Measurements from ENCODE around the gene BMP4. TPM values are rescaled to one million over a fixed set of nuclear protein-coding genes. Genes with fewer than 3 reads are reported as not detected.
A peak's percentile ranks its signal among the peaks of the same experiment; 100 is the strongest.

Gene BMP4
- total and polyA plus RNA-seq, 2 of the 13 experiments (the other 11 are each of a cell fraction or from before 2014, with no cell fraction given): 56.4 to 169 TPM

DNA sequence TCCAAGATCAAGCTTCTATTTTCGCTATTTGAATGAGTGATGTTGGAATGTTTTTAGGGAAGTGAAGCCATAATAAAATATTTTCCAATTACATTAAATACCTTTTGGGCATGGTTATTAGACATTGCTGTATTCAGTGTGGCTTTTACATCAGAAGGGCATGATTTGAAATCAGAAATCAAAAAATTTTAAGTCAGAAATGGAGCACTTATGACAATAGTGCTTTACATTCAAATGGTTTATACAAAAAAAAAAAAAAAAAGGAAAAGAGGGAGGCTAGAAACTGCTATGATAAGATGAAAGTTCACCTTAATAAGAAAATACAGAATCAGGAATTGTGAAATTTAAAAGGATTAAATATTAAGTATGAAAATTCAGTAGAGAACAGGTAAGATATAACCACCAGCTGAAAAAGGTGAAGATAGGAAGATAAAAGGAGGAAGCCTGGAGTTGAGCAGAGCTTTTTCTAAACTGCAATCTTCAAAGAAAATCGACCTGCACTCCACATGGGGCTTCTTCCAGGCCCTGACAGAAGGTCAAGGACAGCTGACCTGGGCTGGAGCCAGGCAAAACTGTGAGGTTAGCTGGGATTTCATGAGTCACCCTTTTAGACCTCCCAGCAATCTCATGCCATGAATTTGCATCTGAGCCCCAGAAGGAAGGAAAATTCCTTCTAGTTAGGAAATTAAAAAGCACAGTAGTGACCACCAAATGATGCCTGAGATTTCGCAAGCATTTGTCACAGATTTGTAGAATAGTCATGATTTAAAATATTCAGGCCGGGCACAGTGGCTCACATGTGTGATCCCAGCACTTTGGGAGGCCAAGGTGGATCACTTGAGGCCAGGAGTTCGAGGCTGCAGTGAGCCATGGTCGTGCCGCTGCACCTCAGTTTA, 23.4 kb upstream of the BMP4 start (continued):
- TF ChIP-seq SRY (CRISPR knock-in tag; IDR thresholded peaks at IDR 0.05) (no peak), GTF2F1 (IDR thresholded peaks at IDR 0.05; ENCODE audit: low read length) (no peak), ZBTB7B (CRISPR knock-in tag; IDR thresholded peaks at IDR 0.05) (peak; percentile 81), YEATS2 (CRISPR knock-in tag; IDR thresholded peaks at IDR 0.05; ENCODE audit: borderline replicate concordance) (no peak; the same call in 1 of the 2 replicates), NR2F1 (CRISPR knock-in tag; IDR thresholded peaks at IDR 0.05) (peak; percentile 97 to 99), ZNF75D (CRISPR knock-in tag; IDR thresholded peaks at IDR 0.05; ENCODE audit: borderline replicate concordance) (no peak), KAT2B (IDR thresholded peaks at IDR 0.05; ENCODE audit: borderline replicate concordance, low read depth, low read length) (no peak), RFXAP (CRISPR knock-in tag; IDR thresholded peaks at IDR 0.05; ENCODE audit: borderline replicate concordance) (0 out of 2 replicates have a peak, but pooled peaks have one; percentile 34), POLR2AphosphoS2 (IDR thresholded peaks at IDR 0.05; ENCODE audit: low read depth, low read length) (no peak), HOXA7 (CRISPR knock-in tag; IDR thresholded peaks at IDR 0.05) (no peak), SETDB1 (CRISPR knock-in tag; IDR thresholded peaks at IDR 0.05; ENCODE audit: borderline replicate concordance) (no peak), NPAS2 (CRISPR knock-in tag; IDR thresholded peaks at IDR 0.05; ENCODE audit: borderline replicate concordance) (no peak), ZKSCAN1 (IDR thresholded peaks at IDR 0.05; ENCODE audit: low read length) (peak; percentile 10; the same call in 1 of the 2 replicates), NFE2L2 (IDR thresholded peaks at IDR 0.05; ENCODE audit: low read length) (peak; percentile 68; the same call in 1 of the 2 replicates), ZNF841 (CRISPR knock-in tag; IDR thresholded peaks at IDR 0.05; ENCODE audit: borderline replicate concordance) (no peak), ZNF121 (CRISPR knock-in tag; IDR thresholded peaks at IDR 0.05) (no peak), NBN (conservative IDR thresholded peaks at IDR 0.05) (no peak), GATAD2A (CRISPR knock-in tag; IDR thresholded peaks at IDR 0.05) (peak; percentile 97), SP1 (IDR thresholded peaks at IDR 0.05) (no peak), SP1 (CRISPR knock-in tag; IDR thresholded peaks at IDR 0.05) (no peak), ZNF879 (CRISPR knock-in tag; IDR thresholded peaks at IDR 0.05) (no peak)
- TF ChIP-seq, protein P1, sequence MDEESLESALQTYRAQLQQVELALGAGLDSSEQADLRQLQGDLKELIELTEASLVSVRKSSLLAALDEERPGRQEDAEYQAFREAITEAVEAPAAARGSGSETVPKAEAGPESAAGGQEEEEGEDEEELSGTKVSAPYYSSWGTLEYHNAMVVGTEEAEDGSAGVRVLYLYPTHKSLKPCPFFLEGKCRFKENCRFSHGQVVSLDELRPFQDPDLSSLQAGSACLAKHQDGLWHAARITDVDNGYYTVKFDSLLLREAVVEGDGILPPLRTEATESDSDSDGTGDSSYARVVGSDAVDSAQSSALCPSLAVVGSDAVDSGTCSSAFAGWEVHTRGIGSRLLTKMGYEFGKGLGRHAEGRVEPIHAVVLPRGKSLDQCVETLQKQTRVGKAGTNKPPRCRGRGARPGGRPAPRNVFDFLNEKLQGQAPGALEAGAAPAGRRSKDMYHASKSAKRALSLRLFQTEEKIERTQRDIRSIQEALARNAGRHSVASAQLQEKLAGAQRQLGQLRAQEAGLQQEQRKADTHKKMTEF (CRISPR knock-in tag; IDR thresholded peaks at IDR 0.05): peak; percentile 82
- TF ChIP-seq, protein P2, sequence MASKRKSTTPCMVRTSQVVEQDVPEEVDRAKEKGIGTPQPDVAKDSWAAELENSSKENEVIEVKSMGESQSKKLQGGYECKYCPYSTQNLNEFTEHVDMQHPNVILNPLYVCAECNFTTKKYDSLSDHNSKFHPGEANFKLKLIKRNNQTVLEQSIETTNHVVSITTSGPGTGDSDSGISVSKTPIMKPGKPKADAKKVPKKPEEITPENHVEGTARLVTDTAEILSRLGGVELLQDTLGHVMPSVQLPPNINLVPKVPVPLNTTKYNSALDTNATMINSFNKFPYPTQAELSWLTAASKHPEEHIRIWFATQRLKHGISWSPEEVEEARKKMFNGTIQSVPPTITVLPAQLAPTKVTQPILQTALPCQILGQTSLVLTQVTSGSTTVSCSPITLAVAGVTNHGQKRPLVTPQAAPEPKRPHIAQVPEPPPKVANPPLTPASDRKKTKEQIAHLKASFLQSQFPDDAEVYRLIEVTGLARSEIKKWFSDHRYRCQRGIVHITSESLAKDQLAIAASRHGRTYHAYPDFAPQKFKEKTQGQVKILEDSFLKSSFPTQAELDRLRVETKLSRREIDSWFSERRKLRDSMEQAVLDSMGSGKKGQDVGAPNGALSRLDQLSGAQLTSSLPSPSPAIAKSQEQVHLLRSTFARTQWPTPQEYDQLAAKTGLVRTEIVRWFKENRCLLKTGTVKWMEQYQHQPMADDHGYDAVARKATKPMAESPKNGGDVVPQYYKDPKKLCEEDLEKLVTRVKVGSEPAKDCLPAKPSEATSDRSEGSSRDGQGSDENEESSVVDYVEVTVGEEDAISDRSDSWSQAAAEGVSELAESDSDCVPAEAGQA (IDR thresholded peaks at IDR 0.05; ENCODE audit: low read depth): no peak
- TF ChIP-seq, protein P2 (CRISPR knock-in tag; IDR thresholded peaks at IDR 0.05; ENCODE audit: borderline replicate concordance): peak; percentile 25; the same call in 1 of the 2 replicates

All from HepG2 (cell line).